ENCODE data around the gene BLMH.
A peak's percentile ranks its signal among the peaks of the same experiment; 100 is the strongest.

Gene BLMH

DNA sequence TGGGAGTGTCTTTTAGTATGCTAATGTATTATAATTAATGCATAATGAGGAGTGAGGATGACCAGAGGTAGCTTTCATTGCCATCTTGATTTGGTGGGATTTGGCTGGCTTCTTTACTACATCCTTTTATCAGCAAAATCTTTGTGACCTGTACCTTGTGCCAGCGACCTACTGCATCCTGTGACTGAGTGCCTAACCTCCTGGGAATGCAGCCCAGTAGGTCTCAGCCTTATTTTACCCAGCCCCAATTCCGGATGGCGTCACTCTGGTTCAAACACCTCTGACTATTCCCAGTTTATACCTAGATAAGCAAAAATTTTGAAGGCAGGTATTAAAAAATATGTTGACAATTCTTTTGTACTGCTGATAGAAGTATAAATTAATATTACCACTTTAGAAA is 10.5 kb upstream of the BLMH start:
- H3K27me3 ChIP-seq (ENCODE audit: insufficient read depth, low read length), result no peaks in the 10 kb centered on the region
- 91% methylated on average over 3 of the region's 3 CpGs for WGBS
- 0 out of 2 replicates have a peak, but pooled peaks cover 3% of the 10 kb centered on the region for H3K9me3 ChIP-seq (ENCODE audit: insufficient read depth, low read depth, low read length)

DNA sequence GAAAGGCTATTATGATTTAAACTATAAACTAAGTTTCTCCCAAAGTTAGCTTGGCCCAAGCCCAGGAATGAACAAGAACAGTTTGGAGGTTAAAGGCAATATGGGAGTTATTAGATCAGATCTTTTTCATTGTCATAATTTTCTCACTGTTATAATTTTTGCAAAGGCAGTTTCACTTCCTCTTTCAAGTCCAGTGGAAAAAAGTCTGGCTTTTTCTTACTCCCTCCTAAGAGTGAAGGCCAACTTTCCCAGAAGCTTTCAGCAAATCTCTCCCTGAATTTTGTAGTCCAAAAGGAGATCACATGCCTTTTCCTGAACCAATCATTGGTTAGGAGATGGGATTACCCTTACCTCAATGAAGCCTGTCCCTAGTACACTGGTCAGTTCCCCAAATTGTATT is 9.1 kb upstream of the BLMH start:
- H3K4me1 ChIP-seq (ENCODE audit: insufficient read depth, low read length), result no peaks in the 10 kb centered on the region
- H3K4me3 ChIP-seq (ENCODE audit: low read length), result no peak overlapping the region
- no peaks in the 10 kb centered on the region for H3K36me3 ChIP-seq (ENCODE audit: insufficient read depth, low read length)
- H3K27me3 ChIP-seq (ENCODE audit: insufficient read depth, low read length), result no peaks in the 10 kb centered on the region
- 0 out of 2 replicates have a peak, but pooled peaks cover 3% of the 10 kb centered on the region for H3K9me3 ChIP-seq (ENCODE audit: insufficient read depth, low read depth, low read length)
- H3K27ac ChIP-seq (ENCODE audit: low read depth, low read length), result no peak overlapping the region
- H3K9ac ChIP-seq (ENCODE audit: low read depth, low read length), result no peak overlapping the region

More for the DNA sequence above, 10.5 kb upstream of the BLMH start:
- Histone ChIP-seq H3K9ac (ENCODE audit: low read depth, low read length) (no peak overlapping the region), H3K27ac (ENCODE audit: low read depth, low read length) (no peak overlapping the region), H3K4me1 (ENCODE audit: insufficient read depth, low read length) (no peaks in the 10 kb centered on the region), H3K36me3 (ENCODE audit: insufficient read depth, low read length) (no peaks in the 10 kb centered on the region), H3K4me3 (ENCODE audit: low read length) (no peak overlapping the region)

DNA sequence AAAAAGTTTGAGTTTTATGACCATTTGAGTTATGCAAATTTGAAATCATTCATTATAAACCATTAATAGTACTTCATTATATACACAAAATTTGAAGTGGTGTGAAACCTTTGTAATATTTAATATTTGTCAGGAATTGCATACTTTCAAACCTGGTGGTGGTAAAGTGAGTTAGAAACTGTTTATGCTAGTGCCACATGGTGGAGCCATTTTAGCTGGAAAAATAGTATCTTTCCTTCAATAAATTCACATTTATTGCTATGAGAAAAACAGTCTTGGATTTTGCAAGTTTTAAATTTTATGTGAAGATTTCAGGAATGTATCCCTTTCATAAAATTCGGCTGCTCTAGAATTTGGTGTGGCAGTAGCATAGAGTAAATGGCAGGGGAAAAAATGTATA is 7.3 kb upstream of the BLMH start:
- no peak overlapping the region for H3K4me3 ChIP-seq (ENCODE audit: low read length)
- H3K4me1 ChIP-seq (ENCODE audit: insufficient read depth, low read length), result no peaks in the 10 kb centered on the region
- 91% methylated on average over 1 of the region's 1 CpG for WGBS
- 0 out of 2 replicates have a peak, but pooled peaks cover 3% of the 10 kb centered on the region for H3K9me3 ChIP-seq (ENCODE audit: insufficient read depth, low read depth, low read length)
- H3K27ac ChIP-seq (ENCODE audit: low read depth, low read length), result no peak overlapping the region
- H3K36me3 ChIP-seq (ENCODE audit: insufficient read depth, low read length), result no peaks in the 10 kb centered on the region
- H3K9ac ChIP-seq (ENCODE audit: low read depth, low read length), result no peak overlapping the region
- peaks cover 2% of the 10 kb centered on the region; the same call in 1 of the 2 replicates for H3K27me3 ChIP-seq (ENCODE audit: insufficient read depth, low read length)

DNA sequence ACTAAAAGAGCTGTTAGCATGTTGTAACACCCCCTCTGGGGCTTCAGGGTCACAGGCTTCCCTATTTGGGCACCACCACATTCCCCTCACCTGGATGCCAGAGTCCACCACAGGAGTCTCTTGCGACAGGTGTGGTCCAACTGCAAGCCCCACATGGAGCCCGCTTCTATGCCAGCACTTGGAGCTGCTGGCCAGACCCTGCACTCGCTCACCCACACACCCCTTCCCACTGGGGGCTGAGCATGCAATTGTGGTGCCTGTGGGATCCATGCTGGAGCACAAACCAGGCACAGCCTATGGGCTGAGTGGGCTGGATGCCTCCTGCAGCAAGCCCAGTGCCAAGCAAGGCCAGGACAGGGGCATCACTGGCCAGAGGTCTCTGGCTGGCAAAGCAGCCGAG is 6.0 kb upstream of the BLMH start:
- Histone ChIP-seq H3K4me1 (ENCODE audit: insufficient read depth, low read length) (no peaks in the 10 kb centered on the region), H3K9me3 (ENCODE audit: insufficient read depth, low read depth, low read length) (0 out of 2 replicates have a peak, but pooled peaks cover 3% of the 10 kb centered on the region), H3K27me3 (ENCODE audit: insufficient read depth, low read length) (peaks cover 15% of the 10 kb centered on the region), H3K36me3 (ENCODE audit: insufficient read depth, low read length) (no peaks in the 10 kb centered on the region), H3K27ac (ENCODE audit: low read depth, low read length) (no peak overlapping the region), H3K9ac (ENCODE audit: low read depth, low read length) (no peak overlapping the region), H3K4me3 (ENCODE audit: low read length) (no peak overlapping the region)
- WGBS, result 94% methylated on average over 3 of the region's 4 CpGs

DNA sequence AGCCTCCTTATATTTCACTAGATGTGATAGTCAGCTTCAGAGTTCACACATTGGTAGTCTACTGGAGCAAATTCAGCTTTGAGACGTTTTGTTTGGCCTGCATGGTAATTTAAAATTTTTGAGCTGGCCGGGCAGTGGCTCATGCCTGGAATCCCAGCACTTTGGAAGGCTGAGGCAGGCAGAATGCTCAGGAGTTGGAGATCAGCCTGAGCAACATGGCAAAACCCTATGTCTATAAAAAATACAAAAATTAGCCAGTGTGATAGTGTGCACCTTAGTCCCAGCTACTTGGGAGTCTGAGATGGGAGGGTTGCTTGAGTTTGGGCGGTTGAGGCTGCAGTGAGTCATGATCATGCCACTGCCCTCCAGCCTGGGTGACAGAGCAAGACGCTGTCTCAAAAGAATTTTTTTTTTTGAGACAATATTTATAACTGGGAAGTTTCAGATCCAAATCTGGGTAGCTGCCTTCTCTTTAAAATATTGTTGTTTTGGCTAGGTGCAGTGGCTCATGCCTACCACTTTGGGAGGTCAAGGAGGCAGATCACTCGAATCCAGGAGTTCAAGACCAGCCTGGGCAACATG is 4.8 kb upstream of the BLMH start:
- 80% methylated on average over 5 of the region's 5 CpGs for WGBS
- H3K9ac ChIP-seq (ENCODE audit: low read depth, low read length), result no peak overlapping the region
- H3K27me3 ChIP-seq (ENCODE audit: insufficient read depth, low read length), result peaks cover 20% of the 10 kb centered on the region
- H3K9me3 ChIP-seq (ENCODE audit: insufficient read depth, low read depth, low read length), result 0 out of 2 replicates have a peak, but pooled peaks cover 3% of the 10 kb centered on the region
- H3K36me3 ChIP-seq (ENCODE audit: insufficient read depth, low read length), result no peaks in the 10 kb centered on the region
- no peak overlapping the region for H3K27ac ChIP-seq (ENCODE audit: low read depth, low read length)
- no peak overlapping the region for H3K4me3 ChIP-seq (ENCODE audit: low read length)
- H3K4me1 ChIP-seq (ENCODE audit: insufficient read depth, low read length), result 0 out of 2 replicates have a peak, but pooled peaks cover 3% of the 10 kb centered on the region

DNA sequence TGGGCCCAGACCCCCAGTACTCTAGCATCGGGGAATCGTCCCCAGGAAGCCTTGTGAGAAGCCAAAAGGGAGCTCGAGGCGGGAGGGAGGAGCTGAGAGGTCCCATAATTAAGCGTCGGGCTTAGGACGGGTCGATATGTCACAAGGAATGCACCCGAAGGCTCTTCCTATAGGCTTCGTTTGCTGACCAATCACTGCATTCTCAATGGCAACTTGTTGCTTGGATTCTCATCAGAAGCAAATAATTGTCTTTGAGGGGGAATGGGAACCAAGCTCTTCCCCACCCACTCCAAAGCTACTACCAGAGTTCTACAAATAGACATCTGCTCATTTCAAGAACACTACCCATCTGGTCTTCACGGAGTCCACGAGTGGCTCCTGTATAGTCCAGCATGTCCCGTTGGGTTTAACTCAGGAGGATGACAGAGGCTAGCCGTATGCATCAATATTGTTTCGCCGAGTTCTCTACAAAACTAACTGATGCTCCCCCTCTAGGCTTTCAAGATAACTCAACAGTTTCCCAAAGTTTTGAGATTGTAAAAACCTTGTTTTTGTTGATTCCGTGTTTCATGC is 628 bp upstream of the BLMH start:
- Histone ChIP-seq H3K4me3 (ENCODE audit: low read length) (peak overlapping the region; percentile 92), H3K36me3 (ENCODE audit: insufficient read depth, low read length) (peaks cover 27% of the 10 kb centered on the region), H3K9me3 (ENCODE audit: insufficient read depth, low read depth, low read length) (no peaks in the 10 kb centered on the region), H3K27ac (ENCODE audit: low read depth, low read length) (peak overlapping the region; percentile 71; the same call in 1 of the 2 replicates), H3K4me1 (ENCODE audit: insufficient read depth, low read length) (peaks cover 10% of the 10 kb centered on the region; the same call in 1 of the 2 replicates), H3K9ac (ENCODE audit: low read depth, low read length) (peak overlapping the region; percentile 76), H3K27me3 (ENCODE audit: insufficient read depth, low read length) (peaks cover 20% of the 10 kb centered on the region)
- 34% methylated on average over 17 of the region's 17 CpGs for WGBS

DNA sequence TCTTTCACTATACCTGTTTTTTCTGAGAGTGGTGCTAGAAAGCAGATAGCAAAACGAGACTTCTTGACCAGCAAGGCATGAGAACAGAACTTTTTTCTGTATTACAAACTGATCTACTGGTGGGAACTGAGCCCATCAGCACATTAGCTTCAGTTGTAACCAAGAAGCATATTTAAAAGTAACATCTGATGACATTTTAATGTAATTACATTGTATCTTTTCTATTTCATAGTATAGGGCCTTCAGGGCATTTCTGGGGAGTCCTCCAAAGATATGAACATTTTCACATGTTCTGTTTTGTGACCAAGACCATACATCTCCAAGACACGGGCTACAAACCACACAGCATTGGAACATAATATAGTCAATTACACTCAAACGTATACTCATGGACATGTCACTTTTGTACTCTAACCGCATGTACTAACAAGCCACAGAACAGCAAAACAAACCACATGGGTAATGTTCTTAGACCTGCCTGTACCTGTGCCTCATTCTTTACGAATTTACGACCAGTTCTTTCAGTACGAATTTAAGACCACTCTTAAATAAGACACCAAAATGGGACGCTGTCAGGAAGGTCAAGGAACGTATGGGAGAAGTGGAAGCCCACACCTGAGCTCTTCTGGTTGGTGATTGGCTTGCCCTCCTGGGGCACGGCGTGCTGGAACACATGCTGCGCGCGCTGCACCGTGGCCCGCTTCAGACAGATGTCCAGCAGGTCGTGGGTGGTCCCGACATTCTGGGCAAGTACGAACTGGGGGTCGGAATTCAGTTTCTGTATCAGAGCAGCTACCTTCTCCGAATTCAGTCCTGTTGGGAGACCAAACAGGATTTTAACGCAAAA is 825 bp downstream of the BLMH start:
- H3K9ac ChIP-seq (ENCODE audit: low read depth, low read length), result peak overlapping the region; percentile 80
- H3K4me1 ChIP-seq (ENCODE audit: insufficient read depth, low read length), result peaks cover 10% of the 10 kb centered on the region; the same call in 1 of the 2 replicates
- H3K4me3 ChIP-seq (ENCODE audit: low read length), result peak overlapping the region; percentile 92
- peaks cover 20% of the 10 kb centered on the region for H3K27me3 ChIP-seq (ENCODE audit: insufficient read depth, low read length)
- peaks cover 42% of the 10 kb centered on the region for H3K36me3 ChIP-seq (ENCODE audit: insufficient read depth, low read length)
- no peaks in the 10 kb centered on the region for H3K9me3 ChIP-seq (ENCODE audit: insufficient read depth, low read depth, low read length)
- H3K27ac ChIP-seq (ENCODE audit: low read depth, low read length), result peak overlapping the region; percentile 71; the same call in 1 of the 2 replicates
- 9% methylated on average over 22 of the region's 22 CpGs for WGBS

DNA sequence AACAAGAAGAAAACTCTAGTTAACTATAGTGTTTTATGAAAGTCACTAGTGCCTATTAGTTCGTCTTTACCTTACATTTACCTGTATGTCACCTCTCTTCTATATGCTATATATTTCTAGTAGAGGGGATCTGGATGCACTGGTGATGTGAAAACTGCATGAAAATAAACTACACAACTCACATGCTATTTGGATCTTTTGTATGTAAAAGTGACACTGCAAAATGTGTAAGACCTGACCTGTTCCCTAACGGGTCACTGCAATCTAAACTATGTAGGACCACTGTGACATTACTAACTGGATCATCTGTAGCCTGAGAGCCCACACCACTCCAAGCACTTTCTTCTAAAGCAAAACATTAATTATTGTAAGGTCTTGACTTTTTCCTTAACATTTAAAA is 1.7 kb downstream of the BLMH start:
- no peak overlapping the region for H3K4me3 ChIP-seq (ENCODE audit: low read length)
- no peak overlapping the region for H3K9ac ChIP-seq (ENCODE audit: low read depth, low read length)
- 92% methylated on average over 1 of the region's 2 CpGs for WGBS
- H3K36me3 ChIP-seq (ENCODE audit: insufficient read depth, low read length), result peaks cover 50% of the 10 kb centered on the region
- H3K27ac ChIP-seq (ENCODE audit: low read depth, low read length), result no peak overlapping the region
- peaks cover 20% of the 10 kb centered on the region for H3K27me3 ChIP-seq (ENCODE audit: insufficient read depth, low read length)
- no peaks in the 10 kb centered on the region for H3K9me3 ChIP-seq (ENCODE audit: insufficient read depth, low read depth, low read length)
- peaks cover 10% of the 10 kb centered on the region; the same call in 1 of the 2 replicates for H3K4me1 ChIP-seq (ENCODE audit: insufficient read depth, low read length)

DNA sequence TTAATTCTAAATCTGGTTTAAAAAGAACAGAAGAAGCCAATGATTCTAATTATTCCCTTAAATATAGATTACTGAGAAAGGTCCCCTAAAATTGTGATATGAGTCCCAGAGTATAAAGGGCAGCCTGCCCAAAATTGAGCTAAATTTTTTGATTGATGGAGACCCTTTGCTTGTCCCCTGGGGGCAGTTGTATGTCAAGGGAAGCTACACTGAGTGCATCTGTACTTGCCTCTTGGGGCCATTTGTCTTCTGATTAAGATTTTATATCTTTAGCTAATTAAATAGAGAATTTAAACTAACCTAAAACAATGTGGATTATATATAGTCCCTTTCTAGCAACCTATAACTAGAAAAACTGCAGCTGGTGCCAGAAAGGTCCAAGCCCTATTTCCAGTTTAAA is 12.6 kb downstream of the BLMH start:
- Histone ChIP-seq H3K9ac (ENCODE audit: low read depth, low read length) (no peak overlapping the region), H3K27me3 (ENCODE audit: insufficient read depth, low read length) (no peaks in the 10 kb centered on the region), H3K4me1 (ENCODE audit: insufficient read depth, low read length) (no peaks in the 10 kb centered on the region), H3K36me3 (ENCODE audit: insufficient read depth, low read length) (peaks cover 83% of the 10 kb centered on the region), H3K4me3 (ENCODE audit: low read length) (no peak overlapping the region), H3K9me3 (ENCODE audit: insufficient read depth, low read depth, low read length) (no peaks in the 10 kb centered on the region), H3K27ac (ENCODE audit: low read depth, low read length) (no peak overlapping the region)

DNA sequence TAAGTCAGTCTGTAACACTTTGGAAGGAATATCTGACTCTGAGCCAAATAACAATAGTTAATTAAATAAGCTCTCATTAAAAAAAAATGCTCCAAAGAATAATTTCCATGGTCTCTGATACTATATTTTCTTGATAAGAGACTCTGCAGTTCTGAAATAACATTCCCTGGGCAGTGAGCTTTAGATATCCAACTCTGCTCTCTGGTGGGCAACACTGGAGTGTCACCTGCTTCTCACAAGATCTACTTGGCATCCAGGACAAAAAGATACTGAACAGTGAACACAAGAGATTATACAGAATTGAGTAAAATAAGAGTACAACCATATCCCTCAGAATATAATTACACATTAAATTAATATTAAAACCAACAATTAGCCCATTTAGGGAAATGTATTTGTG is 13.7 kb downstream of the BLMH start:
- Histone ChIP-seq H3K9ac (ENCODE audit: low read depth, low read length) (no peak overlapping the region), H3K27me3 (ENCODE audit: insufficient read depth, low read length) (no peaks in the 10 kb centered on the region), H3K27ac (ENCODE audit: low read depth, low read length) (no peak overlapping the region), H3K4me1 (ENCODE audit: insufficient read depth, low read length) (no peaks in the 10 kb centered on the region), H3K4me3 (ENCODE audit: low read length) (no peak overlapping the region), H3K9me3 (ENCODE audit: insufficient read depth, low read depth, low read length) (no peaks in the 10 kb centered on the region), H3K36me3 (ENCODE audit: insufficient read depth, low read length) (peaks cover 85% of the 10 kb centered on the region)

DNA sequence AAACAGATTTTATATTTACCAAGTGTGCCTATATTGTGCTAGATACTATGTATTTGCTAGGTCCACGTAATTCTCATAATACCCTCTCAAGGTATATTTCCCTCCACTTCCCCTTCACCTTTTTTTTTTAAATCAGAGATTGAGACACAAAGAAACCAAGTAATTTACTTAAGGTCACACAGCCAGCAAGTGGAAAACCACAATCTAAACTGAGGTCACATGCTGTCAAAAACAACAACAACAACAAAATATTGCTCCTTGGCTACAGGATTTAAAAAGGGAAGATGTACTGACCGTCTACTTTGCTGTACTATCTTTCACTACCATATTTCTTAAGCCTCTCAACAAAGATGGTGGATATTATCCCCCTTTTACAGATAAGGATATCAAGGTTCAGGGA is 15.8 kb downstream of the BLMH start:
- Histone ChIP-seq H3K27ac (ENCODE audit: low read depth, low read length) (no peak overlapping the region), H3K27me3 (ENCODE audit: insufficient read depth, low read length) (no peaks in the 10 kb centered on the region), H3K36me3 (ENCODE audit: insufficient read depth, low read length) (peaks cover 85% of the 10 kb centered on the region), H3K4me3 (ENCODE audit: low read length) (no peak overlapping the region), H3K4me1 (ENCODE audit: insufficient read depth, low read length) (no peaks in the 10 kb centered on the region), H3K9me3 (ENCODE audit: insufficient read depth, low read depth, low read length) (no peaks in the 10 kb centered on the region), H3K9ac (ENCODE audit: low read depth, low read length) (no peak overlapping the region)
- 89% methylated on average over 2 of the region's 2 CpGs for WGBS
